Osteocyte (in vitro differentiated cells): ENCODE measurements around the gene AMN. TPM values are rescaled to one million over a fixed set of nuclear protein-coding genes. Genes with fewer than 3 reads are reported as not detected.

Source experiments
- DNase-seq: peaks from one replicate; pipeline ENCODE4 v3.0.0; 2021; ENCODE audit warnings: mixed read lengths; ENCODE audit not compliant: unreplicated experiment; ENCODE audit errors: extremely low spot score
- H3K27ac Mint-ChIP-seq: one replicate; pipeline ENCODE4 v1.8.0; 2021; ENCODE audit warnings: mild to moderate bottlenecking, mixed read lengths; ENCODE audit not compliant: unreplicated experiment
- H3K27me3 Mint-ChIP-seq: one replicate; pipeline ENCODE4 v1.8.0; 2021; ENCODE audit warnings: mixed read lengths; ENCODE audit not compliant: unreplicated experiment
- H3K36me3 Mint-ChIP-seq: one replicate; pipeline ENCODE4 v1.8.0; 2021; ENCODE audit warnings: mixed read lengths; ENCODE audit not compliant: unreplicated experiment
- H3K4me1 Mint-ChIP-seq: one replicate; pipeline ENCODE4 v1.8.0; 2021; ENCODE audit warnings: mixed read lengths; ENCODE audit not compliant: unreplicated experiment
- H3K4me3 Mint-ChIP-seq: one replicate; pipeline ENCODE4 v1.8.0; 2021; ENCODE audit warnings: mild to moderate bottlenecking, moderate library complexity, mixed read lengths; ENCODE audit not compliant: unreplicated experiment
- H3K9me3 Mint-ChIP-seq: one replicate; pipeline ENCODE4 v1.8.0; 2021; ENCODE audit warnings: mixed read lengths; ENCODE audit not compliant: unreplicated experiment
- total RNA-seq: library from RNA; stranded (reverse); gene quantifications from 2 replicates; pipeline ENCODE4 v1.2.1, GENCODE V29; 2021
- TF ChIP-seq, protein P1 (sequence below): fragments of 200-600 bp; sonication (generic); IDR thresholded peaks from 2 replicates; pipeline ENCODE4 v1.5.0; 2021; ENCODE audit warnings: antibody characterized with exemption, mild to moderate bottlenecking, moderate library complexity

The AMN gene
- total RNA-seq, 1 donor from 2014 or later: 0.86 TPM

DNA sequence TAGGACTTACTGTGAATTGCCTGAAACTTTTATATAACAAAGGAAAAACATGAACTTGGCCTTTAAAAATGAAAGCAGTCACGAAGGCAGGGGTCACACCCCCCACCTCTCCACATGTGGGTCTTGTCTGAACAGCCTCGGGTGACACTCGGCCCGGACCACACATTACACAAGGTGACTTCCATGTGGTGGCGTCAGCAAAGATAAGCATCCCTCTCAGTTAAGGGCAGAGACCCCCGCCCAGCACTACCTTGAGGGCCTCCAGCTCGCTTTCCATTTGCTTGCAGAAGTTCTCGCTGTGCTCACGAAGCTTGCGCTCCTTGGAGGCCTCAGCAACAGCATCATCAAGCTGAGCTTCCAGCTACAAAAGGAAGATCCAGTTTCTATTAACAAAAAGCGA, 47.4 kb downstream of the AMN start:
- H3K9me3 Mint-ChIP-seq: no peaks in the 10 kb centered on the region
- TF ChIP-seq, protein P1, sequence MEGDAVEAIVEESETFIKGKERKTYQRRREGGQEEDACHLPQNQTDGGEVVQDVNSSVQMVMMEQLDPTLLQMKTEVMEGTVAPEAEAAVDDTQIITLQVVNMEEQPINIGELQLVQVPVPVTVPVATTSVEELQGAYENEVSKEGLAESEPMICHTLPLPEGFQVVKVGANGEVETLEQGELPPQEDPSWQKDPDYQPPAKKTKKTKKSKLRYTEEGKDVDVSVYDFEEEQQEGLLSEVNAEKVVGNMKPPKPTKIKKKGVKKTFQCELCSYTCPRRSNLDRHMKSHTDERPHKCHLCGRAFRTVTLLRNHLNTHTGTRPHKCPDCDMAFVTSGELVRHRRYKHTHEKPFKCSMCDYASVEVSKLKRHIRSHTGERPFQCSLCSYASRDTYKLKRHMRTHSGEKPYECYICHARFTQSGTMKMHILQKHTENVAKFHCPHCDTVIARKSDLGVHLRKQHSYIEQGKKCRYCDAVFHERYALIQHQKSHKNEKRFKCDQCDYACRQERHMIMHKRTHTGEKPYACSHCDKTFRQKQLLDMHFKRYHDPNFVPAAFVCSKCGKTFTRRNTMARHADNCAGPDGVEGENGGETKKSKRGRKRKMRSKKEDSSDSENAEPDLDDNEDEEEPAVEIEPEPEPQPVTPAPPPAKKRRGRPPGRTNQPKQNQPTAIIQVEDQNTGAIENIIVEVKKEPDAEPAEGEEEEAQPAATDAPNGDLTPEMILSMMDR: no peak
- H3K4me1 Mint-ChIP-seq: no peaks in the 10 kb centered on the region
- H3K4me3 Mint-ChIP-seq: no peak overlapping the region
- no peak overlapping the region for H3K27ac Mint-ChIP-seq
- H3K27me3 Mint-ChIP-seq: no peaks in the 10 kb centered on the region
- peaks cover 55% of the 10 kb centered on the region for H3K36me3 Mint-ChIP-seq
- DNase-seq: no peak

DNA sequence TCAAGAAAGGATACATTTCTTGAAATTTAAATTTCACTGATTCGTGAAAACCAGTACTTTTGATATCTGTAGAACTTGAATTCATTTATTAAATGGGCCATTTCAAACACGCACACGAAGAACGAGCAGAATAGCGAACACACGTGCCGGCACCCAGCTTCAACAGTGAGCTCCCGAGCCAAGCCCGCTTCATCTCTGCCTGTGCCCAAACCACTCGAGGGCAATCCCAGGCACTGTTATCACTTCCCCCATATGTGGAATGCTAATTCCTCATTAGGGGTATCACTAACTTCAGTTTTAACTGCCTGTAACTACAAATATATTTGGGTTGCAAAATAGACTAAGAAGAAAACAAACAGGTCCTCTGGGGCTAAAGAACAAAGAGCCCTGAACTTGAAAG, 48.0 kb downstream of the AMN start:
- Mint-ChIP-seq H3K36me3 (peaks cover 55% of the 10 kb centered on the region), H3K9me3 (no peaks in the 10 kb centered on the region), H3K27ac (no peak overlapping the region), H3K27me3 (no peaks in the 10 kb centered on the region), H3K4me3 (no peak overlapping the region), H3K4me1 (no peaks in the 10 kb centered on the region)
- TF ChIP-seq, protein P1: no peak
- no peak for DNase-seq

GRCh38 chr14:102971314-102971713, 48.9 kb downstream of the AMN start:
- Mint-ChIP-seq H3K4me3 (no peak overlapping the region), H3K4me1 (no peaks in the 10 kb centered on the region), H3K9me3 (no peaks in the 10 kb centered on the region), H3K36me3 (peaks cover 50% of the 10 kb centered on the region), H3K27me3 (no peaks in the 10 kb centered on the region), H3K27ac (no peak overlapping the region)
- DNase-seq: no peak
- TF ChIP-seq, protein P1: no peak

- DNase-seq: no peak
- TF ChIP-seq, protein P1: no peak
- Mint-ChIP-seq H3K27ac (no peak overlapping the region), H3K4me1 (no peaks in the 10 kb centered on the region), H3K36me3 (peaks cover 44% of the 10 kb centered on the region), H3K9me3 (no peaks in the 10 kb centered on the region), H3K27me3 (no peaks in the 10 kb centered on the region), H3K4me3 (no peak overlapping the region)
Observed at GRCh38 chr14:102971836-102972606, 49.6 kb downstream of the AMN start.

DNA sequence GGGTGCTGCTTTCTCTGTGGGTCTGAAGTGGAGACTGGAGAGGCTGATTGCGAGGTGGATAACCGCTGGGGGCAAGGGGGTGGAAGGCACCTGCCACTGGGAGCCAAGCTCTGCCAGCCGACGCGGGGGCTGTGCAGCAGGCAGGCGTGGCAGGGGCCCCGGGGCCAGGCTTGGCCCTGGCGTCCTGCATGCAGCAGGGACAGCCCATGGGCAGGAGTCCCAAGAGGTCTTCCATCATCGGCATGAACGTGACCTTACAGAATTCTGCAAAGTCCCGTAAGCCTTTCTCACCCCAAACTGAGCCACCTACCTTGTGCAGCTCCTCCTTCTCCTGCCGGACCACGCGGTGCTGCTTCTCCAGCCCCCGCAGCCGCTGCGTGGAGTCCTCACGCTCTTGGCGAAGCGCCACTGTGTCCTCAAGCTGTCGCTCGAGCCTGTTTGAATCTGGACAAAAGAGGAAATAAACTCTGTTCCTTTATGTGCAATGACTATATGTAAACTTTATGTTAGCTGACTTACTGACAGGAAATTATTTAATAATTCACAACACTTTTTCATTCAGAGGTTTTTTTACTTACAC, 51.3 kb downstream of the AMN start:
- Mint-ChIP-seq H3K4me3 (no peak overlapping the region), H3K27me3 (no peaks in the 10 kb centered on the region), H3K27ac (no peak overlapping the region), H3K36me3 (peaks cover 46% of the 10 kb centered on the region), H3K4me1 (no peaks in the 10 kb centered on the region), H3K9me3 (no peaks in the 10 kb centered on the region)
- TF ChIP-seq, protein P1: no peak
- DNase-seq: no peak
